Neural progenitor cell (in vitro differentiated cells): ENCODE measurements around the gene ROR2. TPM values are rescaled to one million over a fixed set of nuclear protein-coding genes. Genes with fewer than 3 reads are reported as not detected.

Source experiments
- DNase-seq: peaks from one replicate; pipeline ENCODE4 v3.0.0-alpha.2; 2016; ENCODE audit warnings: low spot score
- H2AFZ ChIP-seq: fragments of 200-600 bp; sonication (generic); replicated peaks from 2 replicates; pipeline ENCODE4 v1.6.1; 2016; ENCODE audit warnings: antibody characterized with exemption
- H3F3A ChIP-seq: fragments of 200-600 bp; sonication (generic); 2 replicates; pipeline ENCODE4 v1.6.1; 2016; ENCODE audit warnings: antibody characterized with exemption, low read depth
- H3K27ac ChIP-seq: fragments of 200-600 bp; sonication (generic); 2 replicates; pipeline ENCODE4 v1.5.1; 2016; ENCODE audit warnings: mild to moderate bottlenecking
- H3K27me3 ChIP-seq: fragments of 200-600 bp; sonication (generic); 2 replicates; pipeline ENCODE4 v1.6.1; 2016; ENCODE audit warnings: mild to moderate bottlenecking, moderate library complexity
- H3K36me3 ChIP-seq: fragments of 200-600 bp; sonication (generic); 2 replicates; pipeline ENCODE4 v1.5.1; 2016
- H3K4me1 ChIP-seq: fragments of 200-600 bp; sonication (generic); 2 replicates; pipeline ENCODE4 v1.6.1; 2016; ENCODE audit warnings: mixed run types
- H3K4me2 ChIP-seq: fragments of 200-600 bp; sonication (generic); 2 replicates; pipeline ENCODE4 v1.6.1; 2016
- H3K4me3 ChIP-seq: fragments of 200-600 bp; sonication (generic); 2 replicates; pipeline ENCODE4 v1.5.1; 2016
- H3K79me2 ChIP-seq: fragments of 200-600 bp; sonication (generic); 2 replicates; pipeline ENCODE4 v1.6.1; 2016; ENCODE audit warnings: low read depth
- H3K9ac ChIP-seq: fragments of 200-600 bp; sonication (generic); 2 replicates; pipeline ENCODE4 v1.6.1; 2016
- H3K9me3 ChIP-seq: fragments of 200-600 bp; sonication (generic); 2 replicates; pipeline ENCODE4 v1.5.1; 2016; ENCODE audit warnings: low read depth
- H4K20me1 ChIP-seq: fragments of 200-600 bp; sonication (generic); 2 replicates; pipeline ENCODE4 v1.6.1; 2016; ENCODE audit warnings: low read depth
- H3K27ac Mint-ChIP-seq: 3 replicates; pipeline ENCODE4 v1.8.0; 2021; ENCODE audit warnings: mixed read lengths
- H3K27me3 Mint-ChIP-seq: 2 replicates; pipeline ENCODE4 v1.8.0; 2022; ENCODE audit warnings: low read depth, mild to moderate bottlenecking, inconsistent platforms, moderate library complexity, mixed read lengths; ENCODE audit not compliant: insufficient read depth
- H3K36me3 Mint-ChIP-seq: 3 replicates; pipeline ENCODE4 v1.8.0; 2021; ENCODE audit warnings: mixed read lengths
- H3K4me1 Mint-ChIP-seq: 3 replicates; pipeline ENCODE4 v1.8.0; 2021; ENCODE audit warnings: mixed read lengths
- H3K4me3 Mint-ChIP-seq: 3 replicates; pipeline ENCODE4 v1.8.0; 2021; ENCODE audit warnings: mild to moderate bottlenecking, moderate library complexity, mixed read lengths
- H3K9me3 Mint-ChIP-seq: 3 replicates; pipeline ENCODE4 v1.8.0; 2020; ENCODE audit warnings: mixed read lengths
- CTCF ChIP-seq: fragments of 200-600 bp; sonication (generic); IDR thresholded peaks from 2 replicates; pipeline ENCODE4 v1.5.1; 2017; ENCODE audit warnings: antibody characterized with exemption, mild to moderate bottlenecking
- EZH2 ChIP-seq: fragments of 200-600 bp; sonication (generic); IDR thresholded peaks from 2 replicates; pipeline ENCODE4 v1.6.1; 2017; ENCODE audit warnings: antibody characterized with exemption, mild to moderate bottlenecking, moderate library complexity
- EZH2phosphoT487 ChIP-seq: fragments of 200-600 bp; sonication (generic); IDR thresholded peaks from 2 replicates; pipeline ENCODE4 v1.6.1; 2017; ENCODE audit warnings: antibody characterized with exemption
- total RNA-seq: library from RNA; depleted of rRNA; stranded (reverse); fragments of >200 nt; gene quantifications from 2 replicates; pipeline ENCODE4 v1.2.3, GENCODE V29; 2015; ENCODE audit warnings: low replicate concordance

ROR2 gene
- total RNA-seq, 1 donor from 2014 or later, result 20.1 TPM

- H3K9me3 Mint-ChIP-seq, result no peaks in the 10 kb centered on the region
Observed at GRCh38 chr9:91647371-91647770, 302.7 kb downstream of the ROR2 start.

DNA sequence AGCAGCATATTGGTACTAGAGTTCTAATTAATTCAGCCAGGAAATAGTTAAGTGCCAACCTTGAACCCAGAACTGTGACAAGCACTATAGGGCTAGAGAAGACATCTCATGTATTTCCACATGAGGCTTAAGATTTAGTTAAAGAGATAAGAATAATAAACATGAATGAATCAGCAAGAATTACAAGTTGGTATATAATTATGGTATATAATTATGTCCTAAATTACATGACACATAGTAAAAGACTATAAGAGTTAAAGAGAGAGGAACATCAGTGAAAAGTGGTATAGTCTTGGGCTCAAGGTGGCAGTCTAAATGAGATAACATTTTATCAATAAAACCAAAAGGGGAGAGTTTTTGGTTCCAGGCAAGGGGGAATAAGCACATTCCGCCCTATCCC, 303.3 kb downstream of the ROR2 start:
- no peaks in the 10 kb centered on the region for H3K36me3 Mint-ChIP-seq
- Histone ChIP-seq H3K4me2 (no peak overlapping the region), H3K27me3 (no peaks in the 10 kb centered on the region), H3K36me3 (no peaks in the 10 kb centered on the region), H3K9ac (no peak overlapping the region), H3F3A (no peaks in the 10 kb centered on the region), H3K79me2 (no peaks in the 10 kb centered on the region), H3K27ac (no peak overlapping the region), H3K9me3 (no peaks in the 10 kb centered on the region), H2AFZ (no peak overlapping the region), H4K20me1 (no peaks in the 10 kb centered on the region), H3K4me3 (no peak overlapping the region), H3K4me1 (no peaks in the 10 kb centered on the region)
- H3K9me3 Mint-ChIP-seq, result peaks cover 2% of the 10 kb centered on the region
- H3K4me1 Mint-ChIP-seq, result no peaks in the 10 kb centered on the region
- no peak overlapping the region for H3K27ac Mint-ChIP-seq
- H3K4me3 Mint-ChIP-seq, result no peak overlapping the region
- DNase-seq, result no peak
- TF ChIP-seq CTCF (no peak), EZH2phosphoT487 (no peak), EZH2 (no peak)
- peaks cover 7% of the 10 kb centered on the region for H3K27me3 Mint-ChIP-seq

More at GRCh38 chr9:91647371-91647770, 302.7 kb downstream of the ROR2 start:
- Histone ChIP-seq H3K4me3 (no peak overlapping the region), H3K79me2 (no peaks in the 10 kb centered on the region), H3K27ac (no peak overlapping the region), H3K36me3 (no peaks in the 10 kb centered on the region), H3K9me3 (no peaks in the 10 kb centered on the region), H2AFZ (no peak overlapping the region), H3K4me1 (no peaks in the 10 kb centered on the region), H3K27me3 (no peaks in the 10 kb centered on the region), H4K20me1 (no peaks in the 10 kb centered on the region), H3K4me2 (no peak overlapping the region), H3F3A (no peaks in the 10 kb centered on the region), H3K9ac (no peak overlapping the region)
- Mint-ChIP-seq H3K4me3 (no peak overlapping the region), H3K4me1 (no peaks in the 10 kb centered on the region), H3K27me3 (peaks cover 7% of the 10 kb centered on the region), H3K27ac (no peak overlapping the region), H3K36me3 (no peaks in the 10 kb centered on the region)
- TF ChIP-seq CTCF (no peak), EZH2phosphoT487 (no peak), EZH2 (no peak)
- DNase-seq, result no peak

DNA sequence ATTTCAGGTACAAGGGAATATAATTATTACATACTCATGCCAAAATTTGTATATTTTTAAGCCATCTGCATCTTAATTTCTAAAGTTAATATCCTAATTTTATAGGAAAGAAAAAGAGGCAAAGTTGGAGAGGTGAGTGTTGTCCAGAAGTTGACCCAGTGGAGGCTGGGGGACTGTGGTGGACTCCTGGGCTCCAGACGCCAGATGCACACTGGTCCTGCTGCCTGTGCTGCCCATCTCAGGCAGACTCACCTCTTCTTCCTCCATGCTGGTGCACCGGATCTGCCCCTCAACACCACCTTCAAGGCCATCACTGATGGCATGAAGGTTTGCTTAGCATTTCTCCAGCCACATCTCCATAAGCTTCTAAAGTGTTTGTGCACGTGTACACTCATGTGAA, 305.6 kb downstream of the ROR2 start:
- H3K4me1 ChIP-seq, result peaks cover 4% of the 10 kb centered on the region
- H2AFZ ChIP-seq, result no peak overlapping the region
- Mint-ChIP-seq H3K36me3 (no peaks in the 10 kb centered on the region), H3K4me1 (no peaks in the 10 kb centered on the region), H3K4me3 (no peak overlapping the region), H3K9me3 (peaks cover 7% of the 10 kb centered on the region), H3K27me3 (peaks cover 7% of the 10 kb centered on the region), H3K27ac (no peak overlapping the region)
- H3K9ac ChIP-seq, result no peak overlapping the region
- no peaks in the 10 kb centered on the region for H3K79me2 ChIP-seq
- DNase-seq, result no peak
- H3K9me3 ChIP-seq, result no peaks in the 10 kb centered on the region
- TF ChIP-seq EZH2phosphoT487 (no peak), CTCF (no peak), EZH2 (no peak)
- no peak overlapping the region for H3K4me3 ChIP-seq
- no peaks in the 10 kb centered on the region for H3K36me3 ChIP-seq
- no peak overlapping the region for H3K27ac ChIP-seq
- no peak overlapping the region for H3K4me2 ChIP-seq
- no peaks in the 10 kb centered on the region for H3F3A ChIP-seq
- H4K20me1 ChIP-seq, result no peaks in the 10 kb centered on the region
- H3K27me3 ChIP-seq, result no peaks in the 10 kb centered on the region
